GM19467 (cell line): ENCODE results near the gene ZNF569.
A peak's percentile ranks its signal among the peaks of the same experiment; 100 is the strongest.
"Not testable (repeated sequence)": the region's sequence is repeated elsewhere in the genome, so short reads cannot be mapped to it uniquely, and the experiment has no call there.

ENCODE experiments used
- ATAC-seq: cut with Tn5 transposase; IDR thresholded peaks from one replicate; pipeline ENCODE4 v1.9.1; 2021; ENCODE audit warnings: mild to moderate bottlenecking, moderate library complexity; ENCODE audit not compliant: unreplicated experiment

ZNF569 gene

GRCh38 chr19:37403403-37403802 is 63.8 kb downstream of the ZNF569 start:
- ATAC-seq, result no peak

GRCh38 chr19:37401078-37401477 is 66.2 kb downstream of the ZNF569 start:
- ATAC-seq, result no peak

- not testable (repeated sequence) for ATAC-seq
These were observed 75.8 kb downstream of the ZNF569 start for GRCh38 chr19:37391399-37391798.

- no peak for ATAC-seq
These were observed 78.0 kb downstream of the ZNF569 start for GRCh38 chr19:37389234-37389633.

- ATAC-seq, result peak; percentile 98
These were observed 96.2 kb downstream of the ZNF569 start, which contains the start of gene ZNF527 for GRCh38 chr19:37370880-37371661. Gene ZNF527, plus strand, starts transcription at chr19:37371099. Its CDS starts 3,100 bp downstream, at chr19:37374199.

GRCh38 chr19:37370386-37370879 is 96.8 kb downstream of the ZNF569 start:
- peak; percentile 26 for ATAC-seq

- ATAC-seq, result no peak
These were observed 104.5 kb downstream of the ZNF569 start for GRCh38 chr19:37362733-37363132.

- no peak for ATAC-seq
These were observed 105.2 kb downstream of the ZNF569 start for GRCh38 chr19:37361994-37362393.
